Endothelial cell of umbilical vein (primary cell): Measurements from ENCODE around the gene ATP6V0D1. TPM values are rescaled to one million over a fixed set of nuclear protein-coding genes. Genes with fewer than 3 reads are reported as not detected.

ENCODE experiments used
- BruUV-seq: library from RNA; stranded (reverse); fragments of 400-500 nt; replicated peaks from 2 replicates; lab custom pipeline; 2021; lab: Mats Ljungman, UMichigan
- CTCF ChIA-PET: fragments of 300-600, 350-600 bp; sonication (Branson Sonifier 250); formaldehyde crosslinking; loops from one replicate; lab custom pipeline; 2021; ENCODE audit warnings: antibody characterized with exemption, inconsistent platforms; lab: Charles Lee
- POLR2A ChIA-PET: fragments of 300-600, 350-600 bp; sonication (Branson Sonifier 250); formaldehyde crosslinking; loops from one replicate; lab custom pipeline; 2021; ENCODE audit warnings: antibody characterized with exemption, inconsistent platforms; lab: Charles Lee
- DNase-seq: peaks from one replicate; pipeline ENCODE4 v3.0.0-alpha.2; 2011; ENCODE audit warnings: low read depth, low spot score
- FAIRE-seq: peaks from 2 replicates; lab custom pipeline; 2011; peaks lifted over from hg19 to GRCh38; lab: Jason Lieb, UNC
- H2AFZ ChIP-seq: 2 replicates; pipeline ENCODE4 v1.6.0; 2012; ENCODE audit warnings: low read depth, low read length, control low read depth, inconsistent platforms
- H3K27ac ChIP-seq: 2 replicates; pipeline ENCODE4 v1.5.1; 2011; ENCODE audit warnings: low read depth, mild to moderate bottlenecking, control low read depth, low read length, moderate library complexity; ENCODE audit not compliant: insufficient read depth
- H3K27me3 ChIP-seq, 2 experiments: 2 replicates each; pipeline versions ENCODE4 v1.6.0 to v1.6.1; 2011; ENCODE audit warnings: low read length in 2 of 2, mixed read lengths in 1 of 2; ENCODE audit not compliant: control insufficient read depth in 2 of 2, insufficient read depth in 2 of 2
- H3K36me3 ChIP-seq, 2 experiments: 2 replicates in 1 of 2; 3 replicates in 1 of 2; pipeline ENCODE4 v1.5.1; 2011; ENCODE audit warnings: low read length in 2 of 2, mild to moderate bottlenecking in 1 of 2, moderate library complexity in 1 of 2; ENCODE audit not compliant: control insufficient read depth in 2 of 2, insufficient read depth in 2 of 2; ENCODE audit errors: extremely low read depth in 1 of 2
- H3K4me1 ChIP-seq: 3 replicates; pipeline ENCODE4 v1.5.1; 2011; ENCODE audit warnings: mild to moderate bottlenecking, low read length; ENCODE audit not compliant: control insufficient read depth, insufficient read depth; ENCODE audit errors: extremely low read depth
- H3K4me2 ChIP-seq: 2 replicates; pipeline ENCODE4 v1.6.1; 2011; ENCODE audit warnings: low read length, control low read depth, mixed read lengths; ENCODE audit not compliant: insufficient read depth
- H3K4me3 ChIP-seq, 3 experiments: fragments of 200-600 bp in 1 of 3; sonication (generic), shearing (Covaris generic) in 1 of 3; replicated peaks in 1 of 3; 2 replicates each; pipeline ENCODE4 v1.5.1; 2011 to 2016; ENCODE audit warnings: control low read depth in 3 of 3, low read length in 3 of 3, mild to moderate bottlenecking in 2 of 3, inconsistent platforms in 1 of 3, low read depth in 1 of 3, moderate library complexity in 1 of 3; ENCODE audit not compliant: insufficient read depth in 1 of 3
- H3K79me2 ChIP-seq: 2 replicates; pipeline ENCODE4 v1.6.0; 2012; ENCODE audit warnings: low read length, inconsistent platforms; ENCODE audit not compliant: control insufficient read depth, insufficient read depth
- H3K9ac ChIP-seq: replicated peaks from 2 replicates; pipeline ENCODE3; 2011; ENCODE audit warnings: low read length, control low read depth; ENCODE audit not compliant: insufficient read depth; ENCODE audit errors: extremely low read depth
- H3K9me1 ChIP-seq: replicated peaks from 3 replicates; pipeline ENCODE4 v1.6.0; 2011; ENCODE audit warnings: mild to moderate bottlenecking, low read length; ENCODE audit not compliant: control insufficient read depth, insufficient read depth; ENCODE audit errors: extremely low read depth
- H3K9me3 ChIP-seq: replicated peaks from 2 replicates; pipeline ENCODE4 v1.5.1; 2012; ENCODE audit warnings: low read length, inconsistent platforms; ENCODE audit not compliant: control insufficient read depth, insufficient read depth
- H4K20me1 ChIP-seq: replicated peaks from 2 replicates; pipeline ENCODE3; 2011; ENCODE audit warnings: mild to moderate bottlenecking, low read length; ENCODE audit not compliant: control insufficient read depth, insufficient read depth; ENCODE audit errors: extremely low read depth
- CTCF ChIP-seq, 2 donors: IDR thresholded peaks; 1 replicate in 1 of 2; 2 replicates in 1 of 2; pipeline ENCODE4 v1.5.1; 2011; ENCODE audit warnings: low read length in 2 of 2, mild to moderate bottlenecking in 2 of 2, moderate library complexity in 2 of 2, control low read depth in 1 of 2, inconsistent platforms in 1 of 2, low read depth in 1 of 2; ENCODE audit not compliant: insufficient read depth in 1 of 2; ENCODE audit errors: extremely low read depth in 1 of 2
- EZH2 ChIP-seq: IDR thresholded peaks from 2 replicates; pipeline ENCODE4 v1.6.1; 2012; ENCODE audit warnings: borderline replicate concordance, low read depth, mild to moderate bottlenecking, moderate library complexity, low read length, inconsistent platforms; ENCODE audit not compliant: severe bottlenecking
- FOS ChIP-seq: IDR thresholded peaks from 2 replicates; pipeline ENCODE4 v1.6.1; 2011; ENCODE audit warnings: mild to moderate bottlenecking, low read length, moderate library complexity, borderline replicate concordance; ENCODE audit not compliant: insufficient read depth
- GATA2 ChIP-seq: IDR thresholded peaks from 2 replicates; pipeline ENCODE4 v1.7.0; 2011; ENCODE audit warnings: low read depth, mild to moderate bottlenecking, moderate library complexity, mixed read lengths, low read length; ENCODE audit not compliant: insufficient read length, insufficient read depth
- JUN ChIP-seq: IDR thresholded peaks from 2 replicates; pipeline ENCODE4 v1.6.1; 2011; ENCODE audit warnings: borderline replicate concordance, low read depth; ENCODE audit not compliant: insufficient read length, insufficient read depth
- MYC ChIP-seq: IDR thresholded peaks from one replicate; pipeline ENCODE4 v1.6.1; 2011; ENCODE audit warnings: mild to moderate bottlenecking, low read depth, low read length
- POLR2A ChIP-seq: IDR thresholded peaks from 2 replicates; pipeline ENCODE4 v1.6.1; 2012; ENCODE audit warnings: low read depth, mild to moderate bottlenecking, control low read depth, low read length
- POLR2AphosphoS5 ChIP-seq: IDR thresholded peaks from 2 replicates; pipeline ENCODE4 v1.6.1; 2012; ENCODE audit warnings: low read depth, mild to moderate bottlenecking, control low read depth, low read length, moderate library complexity; ENCODE audit not compliant: insufficient read depth
- dilution Hi-C: fragments of 300-500 bp; cut with MboI; formaldehyde crosslinking; loops from one replicate; pipeline ENCODE4 v1.15.0; 2019; ENCODE audit warnings: low sequenced_read_pairs; ENCODE audit not compliant: extremely low pct_ligation_motif_present
- intact Hi-C: fragments of 100-400 bp; cut with micrococcal nuclease; formaldehyde crosslinking; loops from one replicate; pipeline ENCODE4 v1.10.0; 2022
- polyA plus RNA-seq, 4 experiments: library from polyadenylated mRNA; depleted of rRNA in 3 of 4; stranded (reverse) in 3 of 4; unstranded in 1 of 4; fragments of >200 nt; gene quantifications; 2 replicates each; pipeline versions ENCODE4 v1.2.1 to v1.2.3, GENCODE V29; 2011 to 2012; ENCODE audit warnings: missing spikeins in 1 of 4
- total RNA-seq: library from RNA; stranded (reverse); gene quantifications from 2 replicates; pipeline ENCODE4 v1.2.3, GENCODE V29; 2021
- TF ChIP-seq, protein P1 (sequence below): IDR thresholded peaks from 2 replicates; pipeline ENCODE4 v1.6.1; 2011; ENCODE audit not compliant: insufficient read depth, insufficient read length

The ATP6V0D1 gene
- total and polyA plus RNA-seq, 2 donors (not counting 3 experiments of a cell fraction or from before 2014, with no cell fraction given), result 82.8 to 232 TPM

DNA sequence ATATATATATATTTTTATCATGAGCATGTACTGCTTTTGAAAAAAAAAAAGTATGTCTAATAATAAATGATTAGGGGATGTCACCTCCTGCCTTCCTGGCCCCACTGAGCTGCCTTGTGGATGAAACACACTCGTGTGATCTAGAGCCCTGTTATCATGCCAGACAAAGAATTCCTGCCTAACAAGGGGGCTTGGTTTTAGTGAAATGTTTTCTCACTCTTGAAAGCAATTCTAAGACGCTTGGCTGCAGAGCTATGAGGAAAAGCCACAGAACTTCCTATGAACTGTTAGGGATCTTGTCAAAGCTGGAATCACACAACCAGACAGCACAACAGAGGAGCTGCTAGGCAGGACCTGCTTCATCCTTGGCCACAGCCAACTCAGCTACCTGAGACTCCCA, 68.7 kb downstream of the ATP6V0D1 start:
- H3K36me3 ChIP-seq, result no peaks in the 10 kb centered on the region
- no peak overlapping the region for H3K9ac ChIP-seq
- peaks cover 16% of the 10 kb centered on the region for H3K4me1 ChIP-seq
- BruUV-seq, result no TSS peak
- H2AFZ ChIP-seq, result no peak overlapping the region
- no peak overlapping the region for H3K4me2 ChIP-seq
- no peak overlapping the region for H3K4me3 ChIP-seq
- intact Hi-C loops, result no loop called here
- TF ChIP-seq CTCF (IDR thresholded peaks at IDR 0.05; ENCODE audit: extremely low read depth in 1 of 2, insufficient read depth in 1 of 2, low read depth in 1 of 2, low read length in 2 of 2) (no peak), MYC (no peak), EZH2 (no peak), JUN (no peak), FOS (no peak), POLR2AphosphoS5 (no peak), GATA2 (no peak), POLR2A (no peak)
- TF ChIP-seq, protein P1, sequence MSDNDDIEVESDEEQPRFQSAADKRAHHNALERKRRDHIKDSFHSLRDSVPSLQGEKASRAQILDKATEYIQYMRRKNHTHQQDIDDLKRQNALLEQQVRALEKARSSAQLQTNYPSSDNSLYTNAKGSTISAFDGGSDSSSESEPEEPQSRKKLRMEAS, result no peak
- dilution Hi-C loops, result no loop called here
- H3K79me2 ChIP-seq, result peaks cover 2% of the 10 kb centered on the region
- no peak for DNase-seq
- H3K27me3 ChIP-seq, result no peaks in the 10 kb centered on the region
- no peak for FAIRE-seq
- POLR2A ChIA-PET, result no interaction called here
- H4K20me1 ChIP-seq, result no peaks in the 10 kb centered on the region
- no peak overlapping the region for H3K27ac ChIP-seq
- H3K9me1 ChIP-seq, result no peaks in the 10 kb centered on the region
- CTCF ChIA-PET, result interaction anchor here (0.9 to 5.6 kb wide), 5 partner anchors 11 to 152 kb away, joined by 3 to 35 read pairs (median 3); partner anchors contain the start of gene HSD11B2
- no peaks in the 10 kb centered on the region for H3K9me3 ChIP-seq
